OCI-LY7 (cell line): Measurements from ENCODE around the gene PES1. TPM values are rescaled to one million over a fixed set of nuclear protein-coding genes. Genes with fewer than 3 reads are reported as not detected.

ENCODE experiments used
- BruUV-seq: library from RNA; stranded (reverse); fragments of 400-500 nt; replicated peaks from 2 replicates; lab custom pipeline; 2021; lab: Mats Ljungman, UMichigan
- CTCF ChIA-PET: fragments of 300-600 bp; sonication (Branson Sonifier 250); formaldehyde crosslinking; loops from one replicate; lab custom pipeline; 2022; ENCODE audit warnings: antibody characterized with exemption; ENCODE audit not compliant: unreplicated experiment; lab: Charles Lee
- POLR2A ChIA-PET: fragments of 300-600 bp; sonication (Branson Sonifier 250); formaldehyde crosslinking; loops from one replicate; lab custom pipeline; 2022; ENCODE audit warnings: antibody characterized with exemption; lab: Charles Lee
- DNase-seq: peaks from one replicate; pipeline ENCODE4 v3.0.0-alpha.2; 2015; ENCODE audit warnings: low spot score
- H2AFZ ChIP-seq: fragments of 200-600 bp; sonication (generic), shearing (Covaris generic); 2 replicates; pipeline ENCODE4 v1.6.1; 2014; ENCODE audit warnings: mild to moderate bottlenecking, antibody characterized with exemption, low read length, moderate library complexity
- H3K27ac ChIP-seq: fragments of 200-600 bp; sonication (generic); 2 replicates; pipeline ENCODE4 v1.5.1; 2014; ENCODE audit warnings: mixed run types, low read depth, mild to moderate bottlenecking, moderate library complexity, low read length, inconsistent platforms; ENCODE audit not compliant: poor library complexity, severe bottlenecking
- H3K36me3 ChIP-seq: fragments of 200-600 bp; sonication (generic); 2 replicates; pipeline ENCODE4 v1.6.1; 2014; ENCODE audit warnings: mild to moderate bottlenecking, antibody characterized with exemption, low read length, moderate library complexity, mixed read lengths; ENCODE audit not compliant: insufficient read depth
- H3K4me1 ChIP-seq: fragments of 200-600 bp; sonication (generic); 2 replicates; pipeline ENCODE4 v1.5.1; 2014; ENCODE audit warnings: mild to moderate bottlenecking, low read length; ENCODE audit not compliant: insufficient read depth, poor library complexity, severe bottlenecking
- H3K4me2 ChIP-seq: fragments of 200-600 bp; sonication (generic); 2 replicates; pipeline ENCODE4 v1.6.1; 2014; ENCODE audit warnings: mild to moderate bottlenecking, low read length
- H3K4me3 ChIP-seq: fragments of 200-600 bp; sonication (generic); 2 replicates; pipeline ENCODE4 v1.5.1; 2014; ENCODE audit warnings: mild to moderate bottlenecking, low read depth, low read length; ENCODE audit not compliant: poor library complexity, severe bottlenecking
- H3K79me2 ChIP-seq: fragments of 200-600 bp; sonication (generic); 2 replicates; pipeline ENCODE4 v1.6.1; 2016; ENCODE audit warnings: low read depth, mild to moderate bottlenecking, low read length, moderate library complexity, mixed read lengths; ENCODE audit not compliant: insufficient read depth
- H3K9me2 ChIP-seq: fragments of 200-600 bp; sonication (generic); 2 replicates; pipeline ENCODE4 v1.6.1; 2016; ENCODE audit warnings: mild to moderate bottlenecking, low read length, mixed read lengths; ENCODE audit not compliant: insufficient read depth
- H3K9me3 ChIP-seq: fragments of 200-600 bp; sonication (generic); 2 replicates; pipeline ENCODE4 v1.6.1; 2014; ENCODE audit warnings: mild to moderate bottlenecking, mixed run types, low read length, mixed read lengths
- H4K20me1 ChIP-seq: fragments of 200-600 bp; sonication (generic); 2 replicates; pipeline ENCODE4 v1.6.1; 2014; ENCODE audit warnings: mild to moderate bottlenecking, antibody characterized with exemption, low read length, moderate library complexity, mixed read lengths; ENCODE audit not compliant: insufficient read depth
- EZH2phosphoT487 ChIP-seq: fragments of 200-600 bp; sonication (generic); IDR thresholded peaks from 2 replicates; pipeline ENCODE4 v1.6.1; 2018; ENCODE audit warnings: low read depth, borderline replicate concordance, mild to moderate bottlenecking, mixed run types, antibody characterized with exemption, low read length, moderate library complexity, mixed read lengths
- intact Hi-C: fragments of 100-400 bp; cut with micrococcal nuclease; formaldehyde crosslinking; loops from one replicate; pipeline ENCODE4 v1.10.0; 2022; ENCODE audit not compliant: unreplicated experiment
- total RNA-seq, 2 experiments: library from RNA; depleted of rRNA in 1 of 2; stranded (reverse); fragments of >200 nt in 1 of 2; shearing (Covaris generic) in 1 of 2; gene quantifications; 2 replicates each; pipeline ENCODE4 v1.2.3, GENCODE V29; 2014 to 2022
- TF ChIP-seq, protein P1 (sequence below): fragments of 200-600 bp; sonication (generic); conservative IDR thresholded peaks from 2 replicates; pipeline ENCODE4 v1.5.1; 2014; ENCODE audit warnings: mild to moderate bottlenecking, antibody characterized with exemption, low read length, moderate library complexity, mixed read lengths

Gene PES1
- total RNA-seq, 2 experiments from 2014 or later = 78.2 to 107 TPM

DNA sequence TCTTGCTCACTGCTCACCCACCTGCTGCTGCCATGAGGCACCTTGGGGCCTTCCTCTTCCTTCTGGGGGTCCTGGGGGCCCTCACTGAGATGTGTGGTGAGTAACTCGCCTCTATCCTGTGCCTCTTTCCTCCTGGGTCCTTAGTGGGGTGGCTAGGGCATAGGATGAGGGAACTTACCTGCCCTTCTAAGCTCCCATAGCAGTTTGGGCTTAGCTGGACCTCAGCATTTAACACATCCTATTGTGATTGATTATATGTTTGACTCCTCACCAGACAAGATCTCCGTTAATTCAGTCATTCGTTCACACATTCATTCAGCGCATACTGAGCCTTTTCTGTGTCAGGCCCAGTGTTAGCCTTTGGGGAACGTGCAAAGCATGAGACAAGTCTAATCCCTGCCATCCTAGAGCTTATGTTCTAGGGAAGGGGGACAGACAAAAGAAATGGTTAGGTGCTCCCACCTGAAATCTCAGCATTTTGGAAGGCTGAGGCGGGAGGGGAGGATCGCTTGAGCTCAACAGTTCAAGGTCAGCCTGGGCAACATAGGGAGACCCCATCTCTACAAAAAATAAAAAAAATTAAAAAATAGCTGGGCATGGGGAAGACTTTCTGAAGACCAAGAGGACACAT, 15.7 kb upstream of the PES1 start:
- ChIA-PET CTCF (interaction anchor here (0.6 to 0.7 kb wide), 4 partner anchors 13 to 1022 kb away, joined by 4 to 17 read pairs (median 10); no protein-coding TSS in a partner anchor), POLR2A (interaction anchor here (0.6 to 0.9 kb wide), 2 partner anchors 109 to 184 kb away, joined by 4 to 5 read pairs; no protein-coding TSS in a partner anchor)
- H3K4me2 ChIP-seq = peak overlapping the region; percentile 68; the same call in 1 of the 2 replicates
- intact Hi-C loops = loop anchor here (5.0 kb wide), 1 partner anchor 170 kb away; no protein-coding TSS in a partner anchor
- H3K79me2 ChIP-seq = no peaks in the 10 kb centered on the region
- H3K4me1 ChIP-seq = peaks cover 36% of the 10 kb centered on the region
- H3K9me3 ChIP-seq = no peaks in the 10 kb centered on the region
- TF ChIP-seq EZH2phosphoT487 = no peak
- TF ChIP-seq, protein P1, sequence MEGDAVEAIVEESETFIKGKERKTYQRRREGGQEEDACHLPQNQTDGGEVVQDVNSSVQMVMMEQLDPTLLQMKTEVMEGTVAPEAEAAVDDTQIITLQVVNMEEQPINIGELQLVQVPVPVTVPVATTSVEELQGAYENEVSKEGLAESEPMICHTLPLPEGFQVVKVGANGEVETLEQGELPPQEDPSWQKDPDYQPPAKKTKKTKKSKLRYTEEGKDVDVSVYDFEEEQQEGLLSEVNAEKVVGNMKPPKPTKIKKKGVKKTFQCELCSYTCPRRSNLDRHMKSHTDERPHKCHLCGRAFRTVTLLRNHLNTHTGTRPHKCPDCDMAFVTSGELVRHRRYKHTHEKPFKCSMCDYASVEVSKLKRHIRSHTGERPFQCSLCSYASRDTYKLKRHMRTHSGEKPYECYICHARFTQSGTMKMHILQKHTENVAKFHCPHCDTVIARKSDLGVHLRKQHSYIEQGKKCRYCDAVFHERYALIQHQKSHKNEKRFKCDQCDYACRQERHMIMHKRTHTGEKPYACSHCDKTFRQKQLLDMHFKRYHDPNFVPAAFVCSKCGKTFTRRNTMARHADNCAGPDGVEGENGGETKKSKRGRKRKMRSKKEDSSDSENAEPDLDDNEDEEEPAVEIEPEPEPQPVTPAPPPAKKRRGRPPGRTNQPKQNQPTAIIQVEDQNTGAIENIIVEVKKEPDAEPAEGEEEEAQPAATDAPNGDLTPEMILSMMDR = no peak
- no peaks in the 10 kb centered on the region for H4K20me1 ChIP-seq
- DNase-seq = no peak
- H3K4me3 ChIP-seq = no peak overlapping the region
- H3K36me3 ChIP-seq = no peaks in the 10 kb centered on the region
- BruUV-seq = no TSS peak
- H2AFZ ChIP-seq = peak overlapping the region; percentile 98
- no peak overlapping the region for H3K27ac ChIP-seq
- H3K9me2 ChIP-seq = no peaks in the 10 kb centered on the region

DNA sequence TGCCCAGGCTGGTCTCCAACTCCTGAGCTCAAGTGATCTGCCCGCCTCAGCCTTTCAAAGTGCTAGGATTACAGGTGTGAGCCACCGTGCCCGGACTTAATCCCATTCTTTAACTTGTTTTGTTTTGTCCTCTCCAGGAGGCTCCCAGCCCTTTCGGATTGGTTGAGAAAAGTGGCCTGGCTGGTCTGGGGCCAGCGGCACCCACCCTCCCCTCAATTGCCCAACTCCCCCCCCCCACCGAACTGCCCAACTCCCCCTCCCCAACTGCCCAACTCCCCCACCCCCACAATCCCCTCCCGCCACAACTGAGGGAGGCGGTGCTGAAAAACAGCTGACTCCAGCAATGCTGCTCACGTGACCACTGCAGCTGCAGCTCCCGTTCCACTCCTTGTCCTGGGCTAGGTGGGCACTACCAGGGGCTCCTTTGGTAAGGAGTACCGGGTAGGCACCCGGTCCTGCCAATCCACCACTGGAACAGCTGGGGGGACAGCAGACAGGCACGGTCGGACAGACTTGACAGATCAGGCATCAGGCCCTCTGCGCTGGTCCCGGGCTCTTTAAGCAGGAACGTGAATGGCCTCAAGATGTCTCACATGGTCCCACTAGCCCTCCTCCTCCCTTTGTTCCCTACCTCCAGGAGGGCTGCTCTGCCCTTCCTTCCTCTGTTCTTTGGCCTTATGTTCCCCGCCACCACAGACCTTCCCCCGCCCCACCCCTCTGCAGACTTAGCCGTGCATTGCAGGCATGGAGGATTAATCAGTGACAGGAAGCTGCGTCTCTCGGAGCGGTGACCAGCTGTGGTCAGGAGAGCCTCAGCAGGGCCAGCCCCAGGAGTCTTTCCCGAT, 15.0 kb upstream of the PES1 start, which contains the start of gene TCN2:
TCN2 (plus strand) TSS at position 720 of the 845 bp plus-strand sequence. CDS start 158 bp downstream, outside the sequence.
- no peaks in the 10 kb centered on the region for H3K79me2 ChIP-seq
- no peak for DNase-seq
- H2AFZ ChIP-seq = peak within 1 kb of the TSS; percentile 98
- ChIA-PET POLR2A (interaction anchor here (0.6 to 1.1 kb wide), 4 partner anchors 15 to 1599 kb away, joined by 3 to 7 read pairs (median 3); partner anchors contain the start of gene PES1), CTCF (interaction anchor here (0.6 to 0.7 kb wide), 4 partner anchors 12 to 1022 kb away, joined by 4 to 17 read pairs (median 10); no protein-coding TSS in a partner anchor)
- H3K4me2 ChIP-seq = peak within 1 kb of the TSS; percentile 68
- H3K4me1 ChIP-seq = peaks cover 36% of the 10 kb centered on the region
- no peaks in the 10 kb centered on the region for H3K9me2 ChIP-seq
- no peaks in the 10 kb centered on the region for H3K36me3 ChIP-seq
- no peak for TF ChIP-seq EZH2phosphoT487
- TF ChIP-seq, protein P1 = no peak
- peak within 1 kb of the TSS; percentile 22 for H3K4me3 ChIP-seq
- no peak within 1 kb of the TSS for H3K27ac ChIP-seq
- BruUV-seq = no TSS peak
- no peaks in the 10 kb centered on the region for H3K9me3 ChIP-seq
- H4K20me1 ChIP-seq = no peaks in the 10 kb centered on the region
- intact Hi-C loops = loop anchor here (5.0 kb wide), 1 partner anchor 169 kb away; no protein-coding TSS in a partner anchor
